GM23338 (cell line): ENCODE results near the gene UBAC2. TPM values are rescaled to one million over a fixed set of nuclear protein-coding genes. Genes with fewer than 3 reads are reported as not detected.
"Not testable (repeated sequence)": the region's sequence is repeated elsewhere in the genome, so short reads cannot be mapped to it uniquely, and the experiment has no call there.

ENCODE experiments used
- ATAC-seq: fragments of 200-7000 bp; cut with Tn5 transposase; 3 replicates; pipeline ENCODE4 v1.9.1; 2020
- DNase-seq: peaks from one replicate; pipeline ENCODE4 v3.0.0-alpha.2; 2015; ENCODE audit warnings: low spot score
- H2AFZ ChIP-seq: fragments of 200-600 bp; sonication (generic); 2 replicates; pipeline ENCODE4 v1.8.0; 2016; ENCODE audit warnings: antibody characterized with exemption, mild to moderate bottlenecking, moderate library complexity
- H3F3A ChIP-seq: fragments of 200-600 bp; sonication (generic); replicated peaks from 2 replicates; pipeline ENCODE4 v1.8.0; 2017; ENCODE audit warnings: antibody characterized with exemption, mixed run types, low read depth
- H3K27ac ChIP-seq: fragments of 200-600 bp; sonication (generic); 2 replicates; pipeline ENCODE4 v1.6.1; 2016; ENCODE audit warnings: low read depth
- H3K27me3 ChIP-seq: fragments of 200-600 bp; sonication (generic); 2 replicates; pipeline ENCODE4 v1.8.0; 2016; ENCODE audit warnings: mild to moderate bottlenecking, mixed run types, moderate library complexity; ENCODE audit not compliant: insufficient read depth
- H3K36me3 ChIP-seq: fragments of 200-600 bp; sonication (generic); 2 replicates; pipeline ENCODE4 v1.8.0; 2016; ENCODE audit warnings: mild to moderate bottlenecking; ENCODE audit not compliant: insufficient read depth
- H3K4me1 ChIP-seq: fragments of 200-600 bp; sonication (generic); 2 replicates; pipeline ENCODE4 v1.8.0; 2016; ENCODE audit warnings: mild to moderate bottlenecking, moderate library complexity; ENCODE audit not compliant: insufficient read depth
- H3K4me2 ChIP-seq: fragments of 200-600 bp; sonication (generic); 2 replicates; pipeline ENCODE4 v1.7.1; 2017; ENCODE audit warnings: mixed run types
- H3K4me3 ChIP-seq: fragments of 200-600 bp; sonication (generic); 2 replicates; pipeline ENCODE4 v1.6.1; 2016; ENCODE audit warnings: mixed run types
- H3K79me2 ChIP-seq: fragments of 200-600 bp; sonication (generic); replicated peaks from 2 replicates; pipeline ENCODE4 v1.8.0; 2017; ENCODE audit warnings: mild to moderate bottlenecking; ENCODE audit not compliant: insufficient read depth
- H3K9me2 ChIP-seq: fragments of 200-600 bp; sonication (generic); 2 replicates; pipeline ENCODE4 v1.8.0; 2017; ENCODE audit not compliant: insufficient read depth
- H4K20me1 ChIP-seq: fragments of 200-600 bp; sonication (generic); replicated peaks from 2 replicates; pipeline ENCODE4 v1.8.0; 2017; ENCODE audit warnings: mild to moderate bottlenecking; ENCODE audit not compliant: insufficient read depth
- H3K27ac Mint-ChIP-seq: 2 replicates; pipeline ENCODE4 v1.8.0; 2020; ENCODE audit warnings: inconsistent platforms, mild to moderate bottlenecking, moderate library complexity, mixed read lengths
- H3K27me3 Mint-ChIP-seq: 3 replicates; pipeline ENCODE4 v1.8.0; 2022; ENCODE audit warnings: low read depth, mild to moderate bottlenecking, moderate library complexity, mixed read lengths, inconsistent platforms; ENCODE audit not compliant: insufficient read depth, poor library complexity
- H3K36me3 Mint-ChIP-seq: 3 replicates; pipeline ENCODE4 v1.8.0; 2021; ENCODE audit warnings: low read depth, mild to moderate bottlenecking, inconsistent platforms, moderate library complexity, mixed read lengths
- H3K4me1 Mint-ChIP-seq: 3 replicates; pipeline ENCODE4 v1.8.0; 2020; ENCODE audit warnings: mild to moderate bottlenecking, inconsistent platforms, mixed read lengths
- H3K4me3 Mint-ChIP-seq: 3 replicates; pipeline ENCODE4 v1.8.0; 2021; ENCODE audit warnings: moderate library complexity, mild to moderate bottlenecking, inconsistent platforms, mixed read lengths
- H3K9me3 Mint-ChIP-seq: 3 replicates; pipeline ENCODE4 v1.8.0; 2020; ENCODE audit warnings: moderate library complexity, mild to moderate bottlenecking, inconsistent platforms, mixed read lengths
- CREB1 ChIP-seq: fragments of 250-450 bp; sonication (Bioruptor Pico); IDR thresholded peaks from 2 replicates; pipeline ENCODE4 v1.5.0; 2020; ENCODE audit warnings: low read depth, mild to moderate bottlenecking, moderate library complexity
- ETS1 ChIP-seq: IDR thresholded peaks from 2 replicates; pipeline ENCODE4 v1.6.1; 2016; ENCODE audit warnings: antibody characterized with exemption
- EZH2 ChIP-seq: fragments of 200-600 bp; sonication (generic); IDR thresholded peaks from one replicate; pipeline ENCODE4 v1.8.0; 2017; ENCODE audit warnings: antibody characterized with exemption, mild to moderate bottlenecking, low read depth; ENCODE audit not compliant: unreplicated experiment
- EZH2phosphoT487 ChIP-seq: fragments of 200-600 bp; sonication (generic); IDR thresholded peaks from one replicate; pipeline ENCODE4 v1.8.1; 2018; ENCODE audit warnings: antibody characterized with exemption; ENCODE audit not compliant: unreplicated experiment
- NANOG ChIP-seq: IDR thresholded peaks from 2 replicates; pipeline ENCODE4 v1.6.1; 2016; ENCODE audit warnings: antibody characterized with exemption, borderline replicate concordance
- POLR2AphosphoS5 ChIP-seq: IDR thresholded peaks from 2 replicates; pipeline ENCODE4 v1.6.1; 2016; ENCODE audit warnings: antibody characterized with exemption, low read depth
- STAT1 ChIP-seq: IDR thresholded peaks from one replicate; pipeline ENCODE4 v1.6.1; 2016; ENCODE audit warnings: antibody characterized with exemption; ENCODE audit not compliant: unreplicated experiment
- ZNF114 ChIP-seq: fragments of 250-450 bp; sonication (Bioruptor Pico); IDR thresholded peaks from 2 replicates; pipeline ENCODE4 v1.5.0; 2020; ENCODE audit warnings: mild to moderate bottlenecking, moderate library complexity
- ZNF462 ChIP-seq: fragments of 250-450 bp; sonication (Bioruptor Pico); IDR thresholded peaks from 2 replicates; pipeline ENCODE4 v1.5.0; 2020; ENCODE audit warnings: mild to moderate bottlenecking, moderate library complexity
- polyA plus RNA-seq: library from polyadenylated mRNA; unstranded; fragments of >200 nt; fragmentation: Nextera tagmentation; extraction: Ambion mirVana; gene quantifications from 2 replicates; pipeline ENCODE4 v1.2.1, GENCODE V29; 2016
- total RNA-seq: library from RNA; depleted of rRNA; stranded (reverse); fragments of >200 nt; shearing (Covaris generic); gene quantifications from 2 replicates; pipeline ENCODE4 v1.2.3, GENCODE V29; 2014

The UBAC2 gene
- total and polyA plus RNA-seq, 2 experiments from 2014 or later, result 37.9 to 76.9 TPM

GRCh38 chr13:99409461-99410083, 208.9 kb downstream of the UBAC2 start:
- not testable (repeated sequence) for H3K4me1 ChIP-seq, H3K4me2 ChIP-seq, H3K4me1 Mint-ChIP-seq, H3K27me3 Mint-ChIP-seq, DNase-seq, H3K4me3 ChIP-seq, H3K4me3 Mint-ChIP-seq, H3K36me3 ChIP-seq, ATAC-seq, H3K27ac ChIP-seq, H3K9me3 Mint-ChIP-seq, H4K20me1 ChIP-seq, H3K27me3 ChIP-seq, H2AFZ ChIP-seq, H3F3A ChIP-seq, H3K36me3 Mint-ChIP-seq, H3K9me2 ChIP-seq, H3K27ac Mint-ChIP-seq, H3K79me2 ChIP-seq

GRCh38 chr13:99410646-99411475, 210.2 kb downstream of the UBAC2 start:
- not testable (repeated sequence) for H3K27me3 ChIP-seq, H3K27me3 Mint-ChIP-seq, DNase-seq, H3K4me3 Mint-ChIP-seq, H3K36me3 Mint-ChIP-seq, H3K4me1 Mint-ChIP-seq, H3K4me1 ChIP-seq, H3K79me2 ChIP-seq, H3K4me3 ChIP-seq, H3F3A ChIP-seq, H3K36me3 ChIP-seq, H3K27ac ChIP-seq, H4K20me1 ChIP-seq, H3K9me3 Mint-ChIP-seq, H3K27ac Mint-ChIP-seq, H3K9me2 ChIP-seq
- 0 out of 2 replicates have a peak overlapping the region, but pooled peaks have one; percentile 42 for H3K4me2 ChIP-seq
- ATAC-seq, result peak; percentile 65
- 0 out of 2 replicates have a peak overlapping the region, but pooled peaks have one; percentile 12 for H2AFZ ChIP-seq

GRCh38 chr13:99412856-99413255, 212.2 kb downstream of the UBAC2 start:
- Histone ChIP-seq H3K4me1 (peaks cover 15% of the 10 kb centered on the region), H3K36me3 (no peaks in the 10 kb centered on the region), H3F3A (0 out of 2 replicates have a peak, but pooled peaks cover 4% of the 10 kb centered on the region), H3K9me2 (no peaks in the 10 kb centered on the region), H3K27me3 (no peaks in the 10 kb centered on the region), H3K4me3 (no peak overlapping the region), H3K4me2 (no peak overlapping the region), H4K20me1 (no peaks in the 10 kb centered on the region), H2AFZ (no peak overlapping the region), H3K79me2 (no peaks in the 10 kb centered on the region), H3K27ac (no peak overlapping the region)
- Mint-ChIP-seq H3K4me1 (peaks cover 18% of the 10 kb centered on the region), H3K27ac (no peak overlapping the region), H3K36me3 (no peaks in the 10 kb centered on the region; the same call in 1 of the 3 replicates), H3K4me3 (no peak overlapping the region), H3K27me3 (peaks cover under 1% of the 10 kb centered on the region), H3K9me3 (peaks cover 6% of the 10 kb centered on the region; the same call in 2 of the 3 replicates)
- ATAC-seq, result no peak
- no peak for DNase-seq
- TF ChIP-seq ZNF462 (CRISPR knock-in tag) (no peak), CREB1 (no peak), ETS1 (no peak), EZH2 (no peak), NANOG (no peak), POLR2AphosphoS5 (no peak), ZNF114 (CRISPR knock-in tag) (no peak), EZH2phosphoT487 (no peak), STAT1 (no peak)
